Measurements from ENCODE around the gene NR6A1.

NR6A1 gene

DNA sequence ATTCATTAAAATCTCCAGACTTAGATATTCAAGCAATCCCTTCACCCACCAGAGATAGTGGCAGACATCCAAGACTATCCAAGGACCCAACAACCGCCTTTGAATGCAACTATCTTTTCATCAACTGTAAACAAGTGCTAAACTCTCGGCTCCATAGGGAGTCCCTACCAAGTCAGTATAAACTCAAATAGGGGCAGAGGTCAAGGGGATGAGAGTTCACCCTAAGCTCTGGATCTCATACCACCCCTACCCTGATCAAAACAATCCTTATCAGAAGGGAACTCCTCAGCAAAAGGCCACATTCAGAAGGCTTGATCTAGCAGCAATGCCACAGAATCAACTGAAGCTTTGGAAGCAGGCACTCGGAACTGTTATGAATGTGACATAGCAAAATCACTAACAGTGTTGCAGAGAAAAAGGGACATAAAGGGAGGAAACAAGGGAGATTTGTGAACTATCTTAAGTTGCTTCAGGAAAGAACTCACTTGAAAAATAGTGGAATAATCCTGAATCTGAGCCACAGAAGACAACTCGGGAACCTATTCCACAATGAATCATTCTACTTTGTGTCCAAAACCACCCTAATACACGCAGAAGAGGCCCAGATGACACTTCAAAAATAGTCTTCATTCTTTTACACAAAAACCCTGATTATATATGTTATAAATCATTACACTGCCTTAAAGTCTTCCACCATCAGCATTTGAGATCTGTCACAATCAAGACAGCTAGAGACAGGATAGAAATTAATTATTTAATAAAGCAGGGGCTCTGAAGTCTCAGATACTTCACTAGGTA lies 49.8 kb downstream of the NR6A1 start:
- no peak for TF ChIP-seq ZNF274 (IDR thresholded peaks at IDR 0.05; ENCODE audit: low read depth, low read length)
- no peak overlapping the region for H3K4me3 ChIP-seq (ENCODE audit: low read length)

DNA sequence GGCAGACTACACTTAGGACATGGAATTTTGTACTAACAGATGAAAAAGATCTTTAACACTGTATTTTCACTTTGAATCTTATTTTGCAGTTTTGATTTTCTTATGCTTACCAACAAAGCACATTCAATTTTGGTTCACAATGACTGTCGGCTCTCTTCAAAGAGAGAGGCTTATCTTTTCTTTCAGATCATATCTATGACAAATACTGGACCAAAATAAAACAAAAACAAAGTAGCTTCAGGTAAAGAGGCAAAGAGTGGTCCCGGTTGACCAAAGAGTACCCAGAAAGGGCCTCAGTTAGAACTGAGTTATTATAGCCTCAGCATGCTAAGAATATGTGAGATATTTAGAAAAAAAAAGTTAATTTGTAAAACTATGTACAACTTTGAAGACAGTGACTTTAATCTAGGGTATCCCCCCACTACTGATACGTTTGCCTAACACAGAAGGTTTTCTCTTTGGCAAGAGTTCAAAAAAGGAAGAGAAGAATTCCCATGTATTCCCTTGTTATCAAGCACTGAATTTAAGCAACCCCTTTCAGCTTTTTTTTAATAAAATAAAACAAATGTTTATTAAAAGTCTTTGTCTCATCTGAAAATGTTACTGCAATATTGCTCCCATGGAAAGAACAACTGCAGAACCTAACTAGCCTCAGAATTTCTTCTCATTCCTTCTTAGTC lies 50.5 kb downstream of the NR6A1 start:
- H3K4me3 ChIP-seq (ENCODE audit: low read length): no peak overlapping the region
- no peak for TF ChIP-seq ZNF274 (IDR thresholded peaks at IDR 0.05; ENCODE audit: low read depth, low read length)

- TF ChIP-seq ZNF274 (IDR thresholded peaks at IDR 0.05; ENCODE audit: low read depth, low read length): no peak
- H3K4me3 ChIP-seq (ENCODE audit: low read length): no peak overlapping the region
Measured at GRCh38 chr9:124718928-124719327, 52.2 kb downstream of the NR6A1 start.

GRCh38 chr9:124717597-124717996 lies 53.5 kb downstream of the NR6A1 start:
- no peak for TF ChIP-seq ZNF274 (IDR thresholded peaks at IDR 0.05; ENCODE audit: low read depth, low read length)
- H3K4me3 ChIP-seq (ENCODE audit: low read length): no peak overlapping the region

DNA sequence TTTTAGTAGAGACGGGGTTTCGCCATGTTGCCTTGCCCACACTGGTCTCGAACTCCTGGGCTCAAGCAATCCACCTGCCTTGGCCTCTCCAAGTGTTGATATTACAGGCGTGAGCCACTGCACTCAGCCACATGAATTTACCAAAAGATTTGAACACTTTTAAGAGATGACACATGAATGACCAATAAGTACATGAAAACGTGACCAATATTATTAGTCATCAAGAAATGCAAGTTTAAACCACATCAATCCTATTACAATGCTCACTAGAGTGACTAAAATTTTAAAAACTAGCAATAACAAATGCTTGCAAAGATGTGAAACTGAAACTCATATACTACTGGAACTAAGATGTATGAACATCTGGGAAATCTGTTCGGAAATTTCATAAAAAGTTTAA lies 54.3 kb downstream of the NR6A1 start:
- no peak for TF ChIP-seq ZNF274 (IDR thresholded peaks at IDR 0.05; ENCODE audit: low read depth, low read length)
- no peak overlapping the region for H3K4me3 ChIP-seq (ENCODE audit: low read length)

DNA sequence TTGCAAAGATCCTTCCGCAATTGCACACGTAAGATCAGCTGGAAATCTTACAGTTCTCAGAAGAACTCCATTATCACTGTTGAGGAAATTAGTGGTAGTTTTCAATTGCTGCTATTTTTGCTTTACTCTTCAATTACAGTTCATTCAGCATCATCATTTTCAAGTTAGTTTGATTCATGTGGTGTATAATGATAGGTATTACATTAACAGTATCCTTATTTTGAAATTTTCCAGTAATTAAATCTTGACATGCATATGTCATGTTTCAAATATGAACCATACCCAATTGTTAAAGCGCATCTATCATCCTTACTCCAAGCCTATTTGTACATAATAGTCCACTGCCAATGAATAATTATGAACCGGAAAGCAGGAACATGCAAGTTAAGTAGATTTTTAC lies 60.3 kb downstream of the NR6A1 start:
- TF ChIP-seq ZNF274 (IDR thresholded peaks at IDR 0.05; ENCODE audit: low read depth, low read length): no peak
- no peak overlapping the region for H3K4me3 ChIP-seq (ENCODE audit: low read length)

DNA sequence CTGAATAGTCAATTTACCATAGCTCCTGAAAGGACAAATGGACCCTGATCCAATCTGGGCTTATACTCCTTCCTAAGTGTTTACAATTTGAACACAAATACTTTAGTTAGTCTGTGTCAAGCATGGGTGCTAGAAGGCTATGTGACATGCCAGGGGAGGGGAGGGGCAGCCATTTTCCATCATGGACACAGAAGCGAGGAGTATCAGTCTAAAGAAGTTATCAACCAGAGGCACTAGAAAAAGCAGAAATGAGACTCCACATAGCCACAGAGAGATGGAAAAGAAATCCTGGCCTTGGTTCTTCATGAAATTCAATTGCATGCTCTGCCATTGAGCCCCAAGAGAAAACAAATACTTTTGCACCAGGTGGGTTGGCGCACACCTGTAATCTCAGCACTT lies 61.8 kb downstream of the NR6A1 start:
- no peak overlapping the region for H3K4me3 ChIP-seq (ENCODE audit: low read length)
- TF ChIP-seq ZNF274 (IDR thresholded peaks at IDR 0.05; ENCODE audit: low read depth, low read length): no peak

DNA sequence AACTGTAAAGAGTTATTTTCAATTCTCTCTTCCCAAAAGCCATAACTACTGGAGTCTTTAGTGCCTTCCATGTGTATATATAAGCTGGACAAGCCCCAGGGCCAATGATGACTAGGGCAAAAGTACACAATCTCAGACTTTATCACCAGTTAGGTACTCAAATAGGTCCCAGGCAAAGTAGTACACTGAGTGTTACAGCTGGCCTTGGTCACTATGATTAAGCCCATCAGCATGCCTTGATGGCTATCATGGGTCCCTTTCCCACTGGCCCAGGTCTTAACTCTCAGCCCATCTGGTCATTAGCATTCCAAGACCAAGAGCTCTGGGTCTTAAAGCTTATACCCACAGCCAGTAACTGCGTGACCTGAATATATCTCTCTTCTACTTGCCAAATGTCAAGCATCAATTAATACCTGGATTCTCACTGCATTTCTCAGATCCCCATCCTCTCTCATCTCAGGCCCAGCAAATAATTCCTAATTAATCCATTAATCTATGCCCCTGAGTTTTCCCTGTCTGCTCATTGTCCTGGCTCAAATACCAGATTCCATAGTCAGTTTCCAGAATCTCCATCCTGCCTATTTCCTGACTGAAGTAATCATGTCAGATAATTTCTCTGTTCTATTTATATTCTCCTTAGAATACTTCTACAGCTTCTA lies 62.3 kb downstream of the NR6A1 start:
- TF ChIP-seq ZNF274 (IDR thresholded peaks at IDR 0.05; ENCODE audit: low read depth, low read length): no peak
- H3K4me3 ChIP-seq (ENCODE audit: low read length): no peak overlapping the region

DNA sequence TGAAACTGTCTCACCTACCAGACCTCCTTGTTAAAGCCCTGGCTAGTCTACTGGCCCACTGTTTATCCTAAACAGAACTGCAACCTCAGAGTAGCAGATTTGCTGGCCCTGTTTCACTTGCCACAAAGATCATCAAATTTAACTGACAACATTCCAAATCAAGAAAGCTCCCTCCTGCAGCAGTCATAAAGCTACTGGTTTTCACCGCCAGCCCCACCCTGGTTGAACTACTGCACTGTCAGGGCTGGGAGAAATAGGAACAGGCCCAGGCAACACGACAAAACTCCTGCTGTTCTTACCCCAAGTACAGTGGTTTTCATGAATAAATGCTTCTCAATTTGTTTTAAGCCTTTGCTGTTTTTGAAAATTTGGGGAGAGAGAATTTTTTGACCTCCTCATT lies 63.0 kb downstream of the NR6A1 start:
- H3K4me3 ChIP-seq (ENCODE audit: low read length): no peak overlapping the region
- TF ChIP-seq ZNF274 (IDR thresholded peaks at IDR 0.05; ENCODE audit: low read depth, low read length): no peak

DNA sequence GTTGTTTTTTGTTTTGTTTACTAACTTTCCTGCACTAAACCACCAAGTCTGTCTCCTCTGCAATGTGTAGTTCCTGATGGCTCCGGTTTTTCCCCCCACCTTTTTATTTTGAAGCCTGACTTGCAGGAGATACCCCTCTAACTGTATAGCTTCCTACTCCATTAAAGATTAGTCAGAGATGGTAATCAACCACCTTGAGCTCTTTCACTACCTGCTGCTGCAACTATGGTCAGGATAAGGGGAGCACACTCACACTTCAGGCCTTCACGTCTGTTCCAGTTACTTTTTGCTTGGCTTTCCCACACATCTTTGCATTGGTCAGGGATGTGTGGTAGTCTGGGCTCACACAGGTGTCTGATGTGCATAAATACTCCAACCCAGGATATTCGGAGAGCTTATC lies 63.4 kb downstream of the NR6A1 start:
- no peak overlapping the region for H3K4me3 ChIP-seq (ENCODE audit: low read length)
- TF ChIP-seq ZNF274 (IDR thresholded peaks at IDR 0.05; ENCODE audit: low read depth, low read length): no peak

GRCh38 chr9:124706685-124707084 lies 64.4 kb downstream of the NR6A1 start:
- no peak for TF ChIP-seq ZNF274 (IDR thresholded peaks at IDR 0.05; ENCODE audit: low read depth, low read length)

DNA sequence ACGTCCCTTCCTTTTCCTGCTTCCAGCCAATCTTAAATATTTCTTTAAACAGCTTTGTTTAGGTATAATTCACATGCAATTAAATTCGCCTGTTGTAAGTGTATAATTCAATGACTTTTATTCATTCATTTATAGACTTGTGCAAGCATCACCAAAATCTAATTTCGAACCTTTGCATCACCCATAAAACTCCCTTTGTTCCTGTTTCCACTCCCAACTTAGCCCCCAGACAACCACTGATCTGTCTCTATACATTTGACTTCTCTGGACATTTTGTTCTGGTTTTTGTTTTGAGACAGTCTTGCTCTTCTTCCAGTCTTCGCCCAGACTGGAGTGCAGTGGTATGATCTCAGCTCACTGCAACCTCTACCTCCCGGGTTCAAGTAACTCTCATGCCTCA lies 71.5 kb downstream of the NR6A1 start:
- no peak for TF ChIP-seq ZNF274 (IDR thresholded peaks at IDR 0.05; ENCODE audit: low read depth, low read length)

More at GRCh38 chr9:124706685-124707084, 64.4 kb downstream of the NR6A1 start:
- no peak overlapping the region for H3K4me3 ChIP-seq (ENCODE audit: low read length)

GRCh38 chr9:124698265-124698664 lies 72.8 kb downstream of the NR6A1 start:
- no peak for TF ChIP-seq ZNF274 (IDR thresholded peaks at IDR 0.05; ENCODE audit: low read depth, low read length)
- H3K4me3 ChIP-seq (ENCODE audit: low read length): no peak overlapping the region

More for the DNA sequence above, 71.5 kb downstream of the NR6A1 start:
- H3K4me3 ChIP-seq (ENCODE audit: low read length): no peak overlapping the region

DNA sequence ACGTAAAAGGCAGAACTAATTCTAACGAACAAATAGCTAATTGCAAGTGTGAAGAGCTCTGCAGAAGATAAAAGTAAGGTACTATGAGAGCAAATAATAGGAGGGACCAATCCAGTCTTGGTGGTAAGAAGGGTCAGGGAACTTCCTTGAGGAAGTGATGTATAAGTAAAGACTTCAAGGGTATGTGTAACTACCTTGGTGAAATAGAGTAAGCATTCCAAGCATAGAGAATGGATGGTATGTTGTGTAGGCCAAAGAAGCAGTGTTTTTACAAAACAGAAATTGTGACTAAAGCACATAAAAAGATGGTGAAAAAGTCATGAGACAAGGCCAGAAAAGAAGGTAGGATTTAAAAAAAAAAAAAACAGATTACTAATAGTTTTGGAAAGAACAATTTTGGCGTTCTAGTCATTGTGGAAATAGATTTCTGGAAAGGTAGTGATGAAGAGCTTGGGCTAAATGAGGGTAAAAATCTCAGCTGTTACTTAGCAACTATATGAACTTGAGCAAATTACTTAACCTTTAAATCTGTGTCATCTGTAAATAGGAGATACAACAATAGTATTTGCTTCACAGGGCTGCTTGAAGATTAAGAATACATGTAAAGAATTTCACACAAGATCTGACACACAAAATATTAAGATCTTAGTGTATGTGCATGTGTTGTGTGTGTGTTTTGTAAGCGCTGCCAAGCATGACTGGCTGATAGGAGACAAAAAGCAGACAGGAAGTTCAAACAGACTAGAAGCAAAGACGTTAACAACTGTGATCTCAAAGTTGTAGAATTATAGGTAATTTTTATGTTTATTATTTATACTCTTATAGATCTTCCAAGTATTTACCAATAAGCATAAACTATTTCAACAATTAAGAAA lies 73.5 kb downstream of the NR6A1 start:
- no peak overlapping the region for H3K4me3 ChIP-seq (ENCODE audit: low read length)
- no peak for TF ChIP-seq ZNF274 (IDR thresholded peaks at IDR 0.05; ENCODE audit: low read depth, low read length)

Measured in GM08714 (cell line).